ENCODE measurements around the gene IL22RA2. TPM values are rescaled to one million over a fixed set of nuclear protein-coding genes. Genes with fewer than 3 reads are reported as not detected.

IL22RA2 gene
- polyA plus RNA-seq, 3 donors = not detected

DNA sequence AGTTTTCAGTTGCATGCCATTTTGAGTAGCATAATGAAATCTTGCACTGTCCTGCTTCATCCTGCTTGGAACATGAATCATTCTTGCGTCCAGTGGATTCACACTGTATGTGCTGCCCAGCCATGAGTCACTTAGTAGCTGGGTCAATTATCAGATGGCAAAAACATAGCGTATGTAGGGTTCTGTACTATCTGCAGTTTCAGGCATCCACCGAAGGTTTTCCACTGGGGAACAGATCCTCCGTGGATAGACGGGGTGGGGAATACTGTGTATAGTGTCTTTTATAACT is 61.4 kb downstream of the IL22RA2 start:
- no peak overlapping the region for H3K4me3 Mint-ChIP-seq

DNA sequence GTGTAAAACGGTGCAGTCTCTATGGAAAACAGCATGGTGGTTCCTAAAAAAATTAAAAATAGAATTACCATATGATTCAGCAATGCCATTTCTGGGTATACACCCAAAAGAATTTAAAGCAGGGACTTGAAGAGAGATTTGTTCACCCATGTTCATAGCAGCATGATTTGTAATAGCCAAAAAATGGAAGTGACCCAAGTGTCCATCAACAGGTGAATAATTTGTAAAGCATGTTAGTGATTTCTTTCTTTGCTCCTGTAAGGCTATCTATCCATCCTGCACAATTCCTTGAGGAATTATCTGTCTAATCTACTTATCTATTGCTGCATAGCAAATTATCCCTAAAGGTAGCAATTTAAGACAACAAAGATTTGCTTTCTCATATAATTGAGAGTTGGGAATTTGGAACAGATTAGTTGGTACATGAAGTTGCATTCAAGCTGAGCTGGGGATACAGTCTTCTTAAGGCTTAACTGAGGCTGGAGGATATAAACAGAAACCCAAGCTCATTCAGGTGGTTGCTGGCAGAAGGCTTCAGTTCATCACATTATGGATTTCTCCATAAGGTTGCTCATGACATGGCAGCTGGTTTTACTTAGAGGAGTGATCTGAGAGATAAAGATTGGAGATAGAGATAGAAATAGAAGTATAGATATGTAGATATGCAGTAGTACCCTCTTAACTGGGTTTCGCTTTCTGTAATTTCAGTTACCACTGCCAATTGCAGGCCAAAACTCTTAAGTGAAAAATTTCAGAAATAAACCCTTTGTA is 62.0 kb downstream of the IL22RA2 start:
- WGBS (ENCODE audit: insufficient coverage) = 80% methylated on average over 1 of the region's 2 CpGs

More for the DNA sequence above, 61.4 kb downstream of the IL22RA2 start:
- H4K20me1 ChIP-seq (ENCODE audit: insufficient read depth, low read length) = no peaks in the 10 kb centered on the region
- H3K4me2 ChIP-seq (replicated peaks; ENCODE audit: extremely low read depth, low read length, poor library complexity, severe bottlenecking) = no peak overlapping the region
- Mint-ChIP-seq H3K36me3 (no peaks in the 10 kb centered on the region), H3K9me3 (peaks cover 0 to 14% (median 6%) of the 10 kb centered on the region in 7 donors), H3K4me1 (no peaks in the 10 kb centered on the region), H3K27me3 (ENCODE audit: low read depth in 3 of 3) (peaks cover 1 to 6% (median 5%) of the 10 kb centered on the region in 3 donors), H3K27ac (no peak overlapping the region)
- no peaks in the 10 kb centered on the region for H3K79me2 ChIP-seq (ENCODE audit: insufficient read depth, low read length)
- no peak overlapping the region for H2AFZ ChIP-seq (ENCODE audit: insufficient read depth, low read depth, low read length, poor library complexity, severe bottlenecking)
- no peak overlapping the region for H3K4me3 ChIP-seq (replicated peaks in 1 of 3; ENCODE audit: low read depth in 2 of 3, low read length in 3 of 3)
- no peak for DNase-seq
- 98% methylated on average over 4 of the region's 5 CpGs for WGBS (ENCODE audit: insufficient coverage)
- no peak overlapping the region for H3K9ac ChIP-seq (ENCODE audit: insufficient read depth, low read length, poor library complexity, severe bottlenecking)
- no peak overlapping the region for H3K27ac ChIP-seq (ENCODE audit: low read depth in 1 of 2, low read length in 2 of 2)
- no peaks in the 10 kb centered on the region for H3K4me1 ChIP-seq (ENCODE audit: control insufficient read depth in 1 of 2, insufficient read depth in 2 of 2, low read length in 2 of 2)
- peaks cover 0 to 2% of the 10 kb centered on the region in 2 donors for H3K27me3 ChIP-seq (ENCODE audit: control insufficient read depth in 2 of 2, insufficient read depth in 2 of 2, low read length in 2 of 2)
- H3K9me3 ChIP-seq (replicated peaks in 1 of 2; ENCODE audit: control insufficient read depth in 1 of 2, insufficient read depth in 1 of 2, low read length in 2 of 2) = no peaks in the 10 kb centered on the region
- TF ChIP-seq, protein P1, sequence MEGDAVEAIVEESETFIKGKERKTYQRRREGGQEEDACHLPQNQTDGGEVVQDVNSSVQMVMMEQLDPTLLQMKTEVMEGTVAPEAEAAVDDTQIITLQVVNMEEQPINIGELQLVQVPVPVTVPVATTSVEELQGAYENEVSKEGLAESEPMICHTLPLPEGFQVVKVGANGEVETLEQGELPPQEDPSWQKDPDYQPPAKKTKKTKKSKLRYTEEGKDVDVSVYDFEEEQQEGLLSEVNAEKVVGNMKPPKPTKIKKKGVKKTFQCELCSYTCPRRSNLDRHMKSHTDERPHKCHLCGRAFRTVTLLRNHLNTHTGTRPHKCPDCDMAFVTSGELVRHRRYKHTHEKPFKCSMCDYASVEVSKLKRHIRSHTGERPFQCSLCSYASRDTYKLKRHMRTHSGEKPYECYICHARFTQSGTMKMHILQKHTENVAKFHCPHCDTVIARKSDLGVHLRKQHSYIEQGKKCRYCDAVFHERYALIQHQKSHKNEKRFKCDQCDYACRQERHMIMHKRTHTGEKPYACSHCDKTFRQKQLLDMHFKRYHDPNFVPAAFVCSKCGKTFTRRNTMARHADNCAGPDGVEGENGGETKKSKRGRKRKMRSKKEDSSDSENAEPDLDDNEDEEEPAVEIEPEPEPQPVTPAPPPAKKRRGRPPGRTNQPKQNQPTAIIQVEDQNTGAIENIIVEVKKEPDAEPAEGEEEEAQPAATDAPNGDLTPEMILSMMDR (IDR thresholded peaks at IDR 0.05) = no peak
- intact Hi-C loops (cut with micrococcal nuclease) = no loop called here
- H3K36me3 ChIP-seq (replicated peaks in 1 of 2; ENCODE audit: control insufficient read depth in 1 of 2, insufficient read depth in 2 of 2, low read length in 2 of 2) = no peaks in the 10 kb centered on the region

More for the DNA sequence above, 62.0 kb downstream of the IL22RA2 start:
- Histone ChIP-seq H3K9me3 (replicated peaks in 1 of 2; ENCODE audit: control insufficient read depth in 1 of 2, insufficient read depth in 1 of 2, low read length in 2 of 2) (no peaks in the 10 kb centered on the region), H3K27ac (ENCODE audit: low read depth in 1 of 2, low read length in 2 of 2) (no peak overlapping the region), H2AFZ (ENCODE audit: insufficient read depth, low read depth, low read length, poor library complexity, severe bottlenecking) (no peak overlapping the region), H3K9ac (ENCODE audit: insufficient read depth, low read length, poor library complexity, severe bottlenecking) (no peak overlapping the region), H3K4me2 (replicated peaks; ENCODE audit: extremely low read depth, low read length, poor library complexity, severe bottlenecking) (no peak overlapping the region), H3K4me3 (replicated peaks in 1 of 3; ENCODE audit: low read depth in 2 of 3, low read length in 3 of 3) (no peak overlapping the region), H4K20me1 (ENCODE audit: insufficient read depth, low read length) (no peaks in the 10 kb centered on the region), H3K27me3 (ENCODE audit: control insufficient read depth in 2 of 2, insufficient read depth in 2 of 2, low read length in 2 of 2) (peaks cover 0 to 2% of the 10 kb centered on the region in 2 donors), H3K36me3 (replicated peaks in 1 of 2; ENCODE audit: control insufficient read depth in 1 of 2, insufficient read depth in 2 of 2, low read length in 2 of 2) (no peaks in the 10 kb centered on the region), H3K4me1 (ENCODE audit: control insufficient read depth in 1 of 2, insufficient read depth in 2 of 2, low read length in 2 of 2) (no peaks in the 10 kb centered on the region), H3K79me2 (ENCODE audit: insufficient read depth, low read length) (no peaks in the 10 kb centered on the region)
- H3K27me3 Mint-ChIP-seq (ENCODE audit: low read depth in 3 of 3) = peaks cover 1 to 5% (median 4%) of the 10 kb centered on the region in 3 donors
- no peak for DNase-seq
- TF ChIP-seq, protein P1 (IDR thresholded peaks at IDR 0.05) = no peak
- H3K9me3 Mint-ChIP-seq = peaks cover 0 to 14% (median 6%) of the 10 kb centered on the region in 7 donors
- no peaks in the 10 kb centered on the region for H3K4me1 Mint-ChIP-seq
- H3K36me3 Mint-ChIP-seq = no peaks in the 10 kb centered on the region
- intact Hi-C loops (cut with micrococcal nuclease) = no loop called here
- no peak overlapping the region for H3K4me3 Mint-ChIP-seq
- no peak overlapping the region for H3K27ac Mint-ChIP-seq

All from CD14-positive monocyte (primary cell).